PC-9 (cell line): Measurements from ENCODE around the gene CCDC85B. TPM values are rescaled to one million over a fixed set of nuclear protein-coding genes. Genes with fewer than 3 reads are reported as not detected.

Experiments used
- BruUV-seq: library from RNA; stranded (reverse); fragments of 400-500 nt; replicated peaks from 2 replicates; lab custom pipeline; 2021; lab: Mats Ljungman, UMichigan
- CTCF ChIA-PET: fragments of 300-600 bp; sonication (Branson Sonifier 250); formaldehyde crosslinking; loops from one replicate; lab custom pipeline; 2022; ENCODE audit warnings: antibody characterized with exemption; lab: Charles Lee
- POLR2A ChIA-PET: fragments of 300-600 bp; sonication (Branson Sonifier 250); formaldehyde crosslinking; loops from one replicate; lab custom pipeline; 2022; ENCODE audit warnings: antibody characterized with exemption; ENCODE audit not compliant: unreplicated experiment; lab: Charles Lee
- DNase-seq, 2 experiments: peaks; one replicate each; pipeline versions ENCODE4 v3.0.0 to v3.0.0-alpha.2; 2015 to 2022; ENCODE audit warnings: mixed read lengths in 1 of 2
- H2AFZ ChIP-seq: fragments of 200-600 bp; sonication (generic); 2 replicates; pipeline ENCODE4 v1.8.1; 2017; ENCODE audit warnings: antibody characterized with exemption
- H3F3A ChIP-seq: fragments of 200-600 bp; sonication (generic); 2 replicates; pipeline ENCODE4 v1.8.1; 2017; ENCODE audit warnings: antibody characterized with exemption, mild to moderate bottlenecking, low read depth; ENCODE audit not compliant: insufficient read depth
- H3K27ac ChIP-seq: fragments of 200-600 bp; sonication (generic); 2 replicates; pipeline ENCODE4 v1.6.1; 2016; ENCODE audit warnings: mixed run types
- H3K27me3 ChIP-seq: fragments of 200-600 bp; sonication (generic); 2 replicates; pipeline ENCODE4 v1.6.1; 2016; ENCODE audit warnings: low read depth, mixed run types; ENCODE audit not compliant: insufficient read depth
- H3K36me3 ChIP-seq: fragments of 200-600 bp; sonication (generic); 2 replicates; pipeline ENCODE4 v1.6.1; 2016; ENCODE audit warnings: low read depth, mixed run types
- H3K4me1 ChIP-seq: fragments of 200-600 bp; sonication (generic); replicated peaks from 2 replicates; pipeline ENCODE4 v1.6.1; 2016; ENCODE audit warnings: mixed run types; ENCODE audit not compliant: insufficient read depth
- H3K4me2 ChIP-seq: fragments of 200-600 bp; sonication (generic); 2 replicates; pipeline ENCODE4 v1.6.1; 2017; ENCODE audit warnings: mixed run types
- H3K4me3 ChIP-seq: fragments of 200-600 bp; sonication (generic); 2 replicates; pipeline ENCODE4 v1.6.1; 2016; ENCODE audit warnings: mixed run types
- H3K79me2 ChIP-seq: fragments of 200-600 bp; sonication (generic); 2 replicates; pipeline ENCODE4 v1.6.1; 2017; ENCODE audit warnings: low read depth, mixed run types
- H3K9me2 ChIP-seq: fragments of 200-600 bp; sonication (generic); 2 replicates; pipeline ENCODE4 v1.8.1; 2017; ENCODE audit warnings: mild to moderate bottlenecking; ENCODE audit not compliant: insufficient read depth
- H3K9me3 ChIP-seq: fragments of 200-600 bp; sonication (generic); 2 replicates; pipeline ENCODE4 v1.8.1; 2016; ENCODE audit warnings: low read depth; ENCODE audit not compliant: insufficient read depth
- H4K20me1 ChIP-seq: fragments of 200-600 bp; sonication (generic); 2 replicates; pipeline ENCODE4 v1.8.1; 2017; ENCODE audit not compliant: insufficient read depth
- EZH2 ChIP-seq: fragments of 200-600 bp; sonication (generic); IDR thresholded peaks from 2 replicates; pipeline ENCODE4 v1.8.0; 2017; ENCODE audit warnings: antibody characterized with exemption, low read depth
- intact Hi-C: fragments of 100-400 bp; cut with micrococcal nuclease; formaldehyde crosslinking; loops from one replicate; pipeline ENCODE4 v1.10.0; 2022; ENCODE audit not compliant: unreplicated experiment
- total RNA-seq: library from RNA; stranded (reverse); gene quantifications from 2 replicates; pipeline ENCODE4 v1.2.3, GENCODE V29; 2021
- TF ChIP-seq, protein P1 (sequence below): fragments of 200-600 bp; sonication (generic); conservative IDR thresholded peaks from 2 replicates; pipeline ENCODE4 v1.6.1; 2017; ENCODE audit warnings: mixed run types, antibody characterized with exemption, mild to moderate bottlenecking, moderate library complexity

Gene CCDC85B
- total RNA-seq, 1 experiment from 2014 or later: 45.0 TPM

- no peak for DNase-seq
- H3K4me2 ChIP-seq: no peak overlapping the region
- H3F3A ChIP-seq: peaks cover 60% of the 10 kb centered on the region
- H3K4me1 ChIP-seq: peaks cover 5% of the 10 kb centered on the region
- CTCF ChIA-PET: no interaction called here
- TF ChIP-seq, protein P1, sequence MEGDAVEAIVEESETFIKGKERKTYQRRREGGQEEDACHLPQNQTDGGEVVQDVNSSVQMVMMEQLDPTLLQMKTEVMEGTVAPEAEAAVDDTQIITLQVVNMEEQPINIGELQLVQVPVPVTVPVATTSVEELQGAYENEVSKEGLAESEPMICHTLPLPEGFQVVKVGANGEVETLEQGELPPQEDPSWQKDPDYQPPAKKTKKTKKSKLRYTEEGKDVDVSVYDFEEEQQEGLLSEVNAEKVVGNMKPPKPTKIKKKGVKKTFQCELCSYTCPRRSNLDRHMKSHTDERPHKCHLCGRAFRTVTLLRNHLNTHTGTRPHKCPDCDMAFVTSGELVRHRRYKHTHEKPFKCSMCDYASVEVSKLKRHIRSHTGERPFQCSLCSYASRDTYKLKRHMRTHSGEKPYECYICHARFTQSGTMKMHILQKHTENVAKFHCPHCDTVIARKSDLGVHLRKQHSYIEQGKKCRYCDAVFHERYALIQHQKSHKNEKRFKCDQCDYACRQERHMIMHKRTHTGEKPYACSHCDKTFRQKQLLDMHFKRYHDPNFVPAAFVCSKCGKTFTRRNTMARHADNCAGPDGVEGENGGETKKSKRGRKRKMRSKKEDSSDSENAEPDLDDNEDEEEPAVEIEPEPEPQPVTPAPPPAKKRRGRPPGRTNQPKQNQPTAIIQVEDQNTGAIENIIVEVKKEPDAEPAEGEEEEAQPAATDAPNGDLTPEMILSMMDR: peak; percentile 79
- TF ChIP-seq EZH2: no peak
- no peaks in the 10 kb centered on the region for H3K9me3 ChIP-seq
- H3K27me3 ChIP-seq: no peaks in the 10 kb centered on the region
- H3K27ac ChIP-seq: no peak overlapping the region
- POLR2A ChIA-PET: interaction anchor here (0.6 to 0.7 kb wide), 2 partner anchors 287 to 1047 kb away, joined by 5 to 7 read pairs; no protein-coding TSS in a partner anchor
- peaks cover 24% of the 10 kb centered on the region for H3K36me3 ChIP-seq
- peaks cover 27% of the 10 kb centered on the region for H3K79me2 ChIP-seq
- no peaks in the 10 kb centered on the region for H3K9me2 ChIP-seq
- H4K20me1 ChIP-seq: peaks cover 33% of the 10 kb centered on the region
- BruUV-seq: no TSS peak
- no peak overlapping the region for H3K4me3 ChIP-seq
- no peak overlapping the region for H2AFZ ChIP-seq
- intact Hi-C loops: no loop called here
Measured at GRCh38 chr11:65851083-65851579, 39.3 kb upstream of the CCDC85B start.

- ChIA-PET POLR2A (interaction anchor here (0.6 to 0.7 kb wide), 3 partner anchors 140 to 1048 kb away, joined by 4 to 7 read pairs (median 5); no protein-coding TSS in a partner anchor), CTCF (interaction anchor here (0.6 kb wide), 1 partner anchor 9 kb away, joined by 18 read pairs; no protein-coding TSS in a partner anchor)
- H3K27me3 ChIP-seq: no peaks in the 10 kb centered on the region
- no peak overlapping the region for H3K4me2 ChIP-seq
- no peak for DNase-seq
- peaks cover 8% of the 10 kb centered on the region for H3K4me1 ChIP-seq
- H3K79me2 ChIP-seq: peaks cover 36% of the 10 kb centered on the region
- H3K4me3 ChIP-seq: no peak overlapping the region
- intact Hi-C loops: no loop called here
- H3K27ac ChIP-seq: no peak overlapping the region
- TF ChIP-seq EZH2: no peak
- TF ChIP-seq, protein P1: no peak
- peaks cover 30% of the 10 kb centered on the region for H3K36me3 ChIP-seq
- no TSS peak for BruUV-seq
- no peaks in the 10 kb centered on the region for H3K9me2 ChIP-seq
- H3K9me3 ChIP-seq: no peaks in the 10 kb centered on the region
- peaks cover 65% of the 10 kb centered on the region for H3F3A ChIP-seq
- H2AFZ ChIP-seq: no peak overlapping the region
- peaks cover 41% of the 10 kb centered on the region for H4K20me1 ChIP-seq
Measured at GRCh38 chr11:65851811-65852507, 38.5 kb upstream of the CCDC85B start.

DNA sequence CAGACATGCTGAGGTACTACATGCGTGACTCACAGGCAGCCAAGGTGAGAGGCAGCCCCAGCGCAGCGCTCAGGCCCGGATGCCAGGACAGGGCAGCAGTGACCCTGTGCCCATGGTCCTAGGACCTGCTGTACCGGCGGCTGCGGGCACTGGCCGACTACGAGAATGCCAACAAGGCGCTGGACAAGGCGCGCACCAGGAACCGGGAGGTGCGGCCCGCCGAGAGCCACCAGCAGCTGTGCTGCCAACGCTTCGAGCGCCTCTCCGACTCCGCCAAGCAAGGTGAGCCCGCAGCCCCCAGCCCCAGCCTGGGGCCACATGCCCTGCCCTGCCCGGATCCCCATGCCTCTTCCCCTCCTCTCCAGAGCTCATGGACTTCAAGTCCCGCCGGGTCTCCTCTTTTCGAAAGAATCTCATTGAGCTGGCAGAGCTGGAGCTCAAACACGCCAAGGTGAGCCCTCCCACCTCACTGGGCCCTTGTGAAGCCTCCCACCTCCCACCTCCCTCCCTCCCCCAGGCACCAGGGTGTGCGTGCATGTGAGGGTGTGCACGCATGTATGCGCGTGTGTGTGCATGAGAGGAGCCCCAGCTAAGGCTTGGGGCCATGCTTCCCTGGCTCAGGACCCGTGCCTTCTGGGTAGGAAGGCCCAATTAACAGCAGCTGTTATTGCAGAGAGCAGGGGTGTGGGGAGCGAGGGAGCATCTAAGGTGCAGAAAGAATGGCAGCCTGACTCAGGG is 37.8 kb upstream of the CCDC85B start:
- Histone ChIP-seq H3F3A (peaks cover 65% of the 10 kb centered on the region), H2AFZ (no peak overlapping the region), H3K4me2 (no peak overlapping the region), H3K4me1 (peaks cover 8% of the 10 kb centered on the region), H3K9me2 (no peaks in the 10 kb centered on the region), H3K27me3 (no peaks in the 10 kb centered on the region), H3K27ac (no peak overlapping the region), H3K9me3 (no peaks in the 10 kb centered on the region), H4K20me1 (peaks cover 46% of the 10 kb centered on the region), H3K4me3 (no peak overlapping the region), H3K36me3 (peaks cover 30% of the 10 kb centered on the region), H3K79me2 (peaks cover 43% of the 10 kb centered on the region)
- CTCF ChIA-PET: interaction anchor here (0.6 kb wide), 2 partner anchors 10 to 139 kb away, joined by 4 to 18 read pairs; no protein-coding TSS in a partner anchor
- DNase-seq: no peak
- POLR2A ChIA-PET: interaction anchor here (0.7 kb wide), 2 partner anchors 72 to 139 kb away, joined by 4 to 14 read pairs; no protein-coding TSS in a partner anchor
- TF ChIP-seq EZH2: no peak
- TF ChIP-seq, protein P1: no peak
- BruUV-seq: no TSS peak
- intact Hi-C loops: no loop called here
